PC-9 (cell line): ENCODE data around the gene KLHDC4. TPM values are rescaled to one million over a fixed set of nuclear protein-coding genes. Genes with fewer than 3 reads are reported as not detected.
A peak's percentile ranks its signal among the peaks of the same experiment; 100 is the strongest.

Experiments
- BruUV-seq: library from RNA; stranded (reverse); fragments of 400-500 nt; replicated peaks from 2 replicates; lab custom pipeline; 2021; lab: Mats Ljungman, UMichigan
- CTCF ChIA-PET: fragments of 300-600 bp; sonication (Branson Sonifier 250); formaldehyde crosslinking; loops from one replicate; lab custom pipeline; 2022; ENCODE audit warnings: antibody characterized with exemption; lab: Charles Lee
- POLR2A ChIA-PET: fragments of 300-600 bp; sonication (Branson Sonifier 250); formaldehyde crosslinking; loops from one replicate; lab custom pipeline; 2022; ENCODE audit warnings: antibody characterized with exemption; ENCODE audit not compliant: unreplicated experiment; lab: Charles Lee
- DNase-seq, 2 experiments: peaks; one replicate each; pipeline versions ENCODE4 v3.0.0 to v3.0.0-alpha.2; 2015 to 2022; ENCODE audit warnings: mixed read lengths in 1 of 2
- H2AFZ ChIP-seq: fragments of 200-600 bp; sonication (generic); 2 replicates; pipeline ENCODE4 v1.8.1; 2017; ENCODE audit warnings: antibody characterized with exemption
- H3F3A ChIP-seq: fragments of 200-600 bp; sonication (generic); 2 replicates; pipeline ENCODE4 v1.8.1; 2017; ENCODE audit warnings: antibody characterized with exemption, mild to moderate bottlenecking, low read depth; ENCODE audit not compliant: insufficient read depth
- H3K27ac ChIP-seq: fragments of 200-600 bp; sonication (generic); 2 replicates; pipeline ENCODE4 v1.6.1; 2016; ENCODE audit warnings: mixed run types
- H3K27me3 ChIP-seq: fragments of 200-600 bp; sonication (generic); 2 replicates; pipeline ENCODE4 v1.6.1; 2016; ENCODE audit warnings: low read depth, mixed run types; ENCODE audit not compliant: insufficient read depth
- H3K36me3 ChIP-seq: fragments of 200-600 bp; sonication (generic); 2 replicates; pipeline ENCODE4 v1.6.1; 2016; ENCODE audit warnings: low read depth, mixed run types
- H3K4me1 ChIP-seq: fragments of 200-600 bp; sonication (generic); replicated peaks from 2 replicates; pipeline ENCODE4 v1.6.1; 2016; ENCODE audit warnings: mixed run types; ENCODE audit not compliant: insufficient read depth
- H3K4me2 ChIP-seq: fragments of 200-600 bp; sonication (generic); 2 replicates; pipeline ENCODE4 v1.6.1; 2017; ENCODE audit warnings: mixed run types
- H3K4me3 ChIP-seq: fragments of 200-600 bp; sonication (generic); 2 replicates; pipeline ENCODE4 v1.6.1; 2016; ENCODE audit warnings: mixed run types
- H3K79me2 ChIP-seq: fragments of 200-600 bp; sonication (generic); 2 replicates; pipeline ENCODE4 v1.6.1; 2017; ENCODE audit warnings: low read depth, mixed run types
- H3K9me2 ChIP-seq: fragments of 200-600 bp; sonication (generic); 2 replicates; pipeline ENCODE4 v1.8.1; 2017; ENCODE audit warnings: mild to moderate bottlenecking; ENCODE audit not compliant: insufficient read depth
- H3K9me3 ChIP-seq: fragments of 200-600 bp; sonication (generic); 2 replicates; pipeline ENCODE4 v1.8.1; 2016; ENCODE audit warnings: low read depth; ENCODE audit not compliant: insufficient read depth
- H4K20me1 ChIP-seq: fragments of 200-600 bp; sonication (generic); 2 replicates; pipeline ENCODE4 v1.8.1; 2017; ENCODE audit not compliant: insufficient read depth
- CTCF ChIP-seq: fragments of 200-600 bp; sonication (generic); conservative IDR thresholded peaks from 2 replicates; pipeline ENCODE4 v1.6.1; 2017; ENCODE audit warnings: mixed run types, antibody characterized with exemption, mild to moderate bottlenecking, moderate library complexity
- EZH2 ChIP-seq: fragments of 200-600 bp; sonication (generic); IDR thresholded peaks from 2 replicates; pipeline ENCODE4 v1.8.0; 2017; ENCODE audit warnings: antibody characterized with exemption, low read depth
- intact Hi-C: fragments of 100-400 bp; cut with micrococcal nuclease; formaldehyde crosslinking; loops from one replicate; pipeline ENCODE4 v1.10.0; 2022; ENCODE audit not compliant: unreplicated experiment
- total RNA-seq: library from RNA; stranded (reverse); gene quantifications from 2 replicates; pipeline ENCODE4 v1.2.3, GENCODE V29; 2021

Gene KLHDC4
- total RNA-seq, 1 experiment from 2014 or later = 66.5 TPM

GRCh38 chr16:87766485-87766797 lies 655 bp upstream of the KLHDC4 start:
- Histone ChIP-seq H3K9me3 (no peaks in the 10 kb centered on the region), H3K4me3 (peak overlapping the region; percentile 90), H3K4me2 (peak overlapping the region; percentile 99), H3K27me3 (no peaks in the 10 kb centered on the region), H3K9me2 (no peaks in the 10 kb centered on the region), H2AFZ (peak overlapping the region; percentile 92), H3K79me2 (peaks cover 48% of the 10 kb centered on the region), H3K36me3 (peaks cover 17% of the 10 kb centered on the region; the same call in 1 of the 2 replicates), H4K20me1 (peaks cover 6% of the 10 kb centered on the region; the same call in 1 of the 2 replicates), H3K4me1 (peaks cover 11% of the 10 kb centered on the region; the same call in 1 of the 2 replicates), H3F3A (peaks cover 17% of the 10 kb centered on the region), H3K27ac (peak overlapping the region; percentile 52)
- CTCF ChIA-PET = interaction anchor here (1.0 to 1.1 kb wide), 2 partner anchors 12 to 13 kb away, joined by 3 to 10 read pairs; no protein-coding TSS in a partner anchor
- BruUV-seq = no TSS peak
- TF ChIP-seq EZH2 (no peak), CTCF (no peak)
- POLR2A ChIA-PET = interaction anchor here (0.6 to 0.9 kb wide), 2 partner anchors 185 to 1205 kb away, joined by 7 to 10 read pairs; partner anchors contain the start of gene BANP
- DNase-seq = no peak
- intact Hi-C loops = loop anchor here (5.0 kb wide), 2 partner anchors 374 to 1204 kb away; partner anchors contain the start of gene MAP1LC3B

- peak overlapping the region; percentile 99 for H3K4me2 ChIP-seq
- TSS peak; percentile 53 for BruUV-seq
- peaks cover 17% of the 10 kb centered on the region for H3F3A ChIP-seq
- H3K9me3 ChIP-seq = no peaks in the 10 kb centered on the region
- peak overlapping the region; percentile 52; the same call in 1 of the 2 replicates for H3K27ac ChIP-seq
- POLR2A ChIA-PET = interaction anchor here (0.7 to 0.9 kb wide), 2 partner anchors 186 to 448 kb away, joined by 3 to 7 read pairs; partner anchors contain the start of genes BANP and C16orf95
- peaks cover 6% of the 10 kb centered on the region; the same call in 1 of the 2 replicates for H4K20me1 ChIP-seq
- peaks cover 11% of the 10 kb centered on the region; the same call in 1 of the 2 replicates for H3K4me1 ChIP-seq
- intact Hi-C loops = loop anchor here (5.0 kb wide), 2 partner anchors 373 to 1203 kb away; partner anchors contain the start of gene MAP1LC3B
- H3K36me3 ChIP-seq = peaks cover 20% of the 10 kb centered on the region; the same call in 1 of the 2 replicates
- H3K27me3 ChIP-seq = no peaks in the 10 kb centered on the region
- peak overlapping the region; percentile 90 for H3K4me3 ChIP-seq
- CTCF ChIA-PET = interaction anchor here (0.7 to 1.1 kb wide), 4 partner anchors 11 to 676 kb away, joined by 3 to 10 read pairs (median 4); no protein-coding TSS in a partner anchor
- H3K9me2 ChIP-seq = no peaks in the 10 kb centered on the region
- H2AFZ ChIP-seq = peak overlapping the region; percentile 92
- peaks cover 48% of the 10 kb centered on the region for H3K79me2 ChIP-seq
- no peak for TF ChIP-seq EZH2
- no peak for TF ChIP-seq CTCF
- DNase-seq = no peak
These were observed 362 bp downstream of the KLHDC4 start for GRCh38 chr16:87765473-87765775.

- H3K79me2 ChIP-seq = peaks cover 49% of the 10 kb centered on the region
- CTCF ChIA-PET = no interaction called here
These were observed 950 bp downstream of the KLHDC4 start for GRCh38 chr16:87764600-87765472.

More at GRCh38 chr16:87764600-87765472, 950 bp downstream of the KLHDC4 start:
- Histone ChIP-seq H3K36me3 (peaks cover 20% of the 10 kb centered on the region; the same call in 1 of the 2 replicates), H3K4me1 (peaks cover 11% of the 10 kb centered on the region; the same call in 1 of the 2 replicates), H3K27me3 (no peaks in the 10 kb centered on the region), H3K27ac (0 out of 2 replicates have a peak overlapping the region, but pooled peaks have one; percentile 52), H4K20me1 (peaks cover 6% of the 10 kb centered on the region; the same call in 1 of the 2 replicates), H3K4me2 (peak overlapping the region; percentile 99), H3K4me3 (peak overlapping the region; percentile 90), H3K9me2 (no peaks in the 10 kb centered on the region), H2AFZ (peak overlapping the region; percentile 92), H3F3A (peaks cover 17% of the 10 kb centered on the region), H3K9me3 (no peaks in the 10 kb centered on the region)
- DNase-seq = no peak
- intact Hi-C loops = loop anchor here (5.0 kb wide), 2 partner anchors 373 to 1203 kb away; partner anchors contain the start of gene MAP1LC3B
- no peak for TF ChIP-seq CTCF
- TF ChIP-seq EZH2 = no peak
- POLR2A ChIA-PET = interaction anchor here (0.7 kb wide), 1 partner anchor 299 kb away, joined by 28 read pairs; no protein-coding TSS in a partner anchor
- no TSS peak for BruUV-seq
